Esophagus muscularis mucosa (tissue), 4 donors: ENCODE measurements around the gene TMEM176B.

Experiments
- CTCF ChIP-seq, 3 experiments: fragments of 200-600 bp in 2 of 3; fragments of 450-650 bp in 1 of 3; sonication (generic) in 2 of 3; IDR thresholded peaks; one replicate each; pipeline ENCODE4 v1.5.1; 2017 to 2019; ENCODE audit warnings: antibody characterized with exemption in 3 of 3, mild to moderate bottlenecking in 2 of 3, moderate library complexity in 1 of 3
- EP300 ChIP-seq: sonication (generic); formaldehyde crosslinking; IDR thresholded peaks from one replicate; pipeline ENCODE4 v1.6.1; 2017; ENCODE audit warnings: antibody characterized with exemption
- POLR2A ChIP-seq: fragments of 450-650 bp; IDR thresholded peaks from one replicate; pipeline ENCODE4 v1.6.1; 2017; ENCODE audit warnings: antibody characterized with exemption, moderate library complexity, mild to moderate bottlenecking, low read depth
- POLR2AphosphoS5 ChIP-seq, 2 donors: sonication (generic); formaldehyde crosslinking; IDR thresholded peaks; one replicate each; pipeline ENCODE4 v1.6.1; 2017; ENCODE audit warnings: antibody characterized with exemption in 2 of 2

- TF ChIP-seq POLR2A (no peak), CTCF (IDR thresholded peaks at IDR 0.05) (no peak), EP300 (no peak), POLR2AphosphoS5 (IDR thresholded peaks at IDR 0.05) (no peak)
These were observed 15.2 kb downstream of the TMEM176B start for GRCh38 chr7:150784954-150785353.
